NOMO-1 (cell line): ENCODE results near the gene PAQR4.
A peak's percentile ranks its signal among the peaks of the same experiment; 100 is the strongest.

Experiments
- DNase-seq, 2 experiments: peaks; one replicate each; lab custom pipeline; 2025; ENCODE audit not compliant: unreplicated experiment in 2 of 2; lab: John Stamatoyannopoulos, UW

The PAQR4 gene

DNA sequence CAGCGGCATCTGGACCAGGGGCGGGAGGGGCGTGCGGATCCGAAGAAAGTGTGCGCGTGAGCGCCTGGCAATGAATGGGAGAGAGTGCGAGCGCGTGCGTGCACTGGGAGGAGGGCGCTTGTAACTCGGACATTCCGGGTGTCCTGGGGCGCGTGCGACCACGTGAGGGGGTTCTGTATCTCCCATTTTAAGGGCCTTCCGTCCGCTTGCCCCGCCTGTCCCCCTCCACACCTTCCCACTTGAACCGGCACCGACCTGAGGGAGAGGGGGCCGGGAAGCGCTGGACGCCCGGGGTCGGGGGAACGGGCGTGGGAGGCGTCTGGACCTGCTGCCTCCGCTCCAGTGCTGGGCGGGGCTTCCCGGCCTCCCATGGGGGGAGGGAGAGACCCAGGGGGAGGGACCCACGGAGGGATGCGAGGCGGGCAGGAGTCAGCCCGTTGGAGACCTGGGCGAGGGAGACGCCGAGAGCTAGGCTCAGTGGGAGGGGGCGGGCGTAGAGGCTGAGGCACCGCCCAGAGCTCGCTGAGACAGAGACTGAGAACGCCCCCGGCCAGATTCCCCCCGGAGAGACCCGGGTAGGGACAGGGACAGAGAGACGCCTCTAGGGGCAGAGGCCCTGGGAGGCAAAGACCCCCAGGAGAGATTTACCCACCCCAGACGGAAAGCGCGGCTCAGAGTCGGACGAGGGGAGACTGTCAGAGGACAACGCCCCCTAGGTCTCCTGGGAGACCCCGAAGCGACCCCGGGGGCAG lies 5.2 kb upstream of the PAQR4 start, which contains the start of gene KREMEN2:
KREMEN2 (plus strand) TSS at position 553 of the 752 bp plus-strand sequence. CDS start 246 bp downstream, outside the sequence.
- peak in 1 of 2 experiments; percentile 28 for DNase-seq

- peak; percentile 77 to 88 for DNase-seq
Observed at GRCh38 chr16:2964475-2965336, 4.4 kb upstream of the PAQR4 start.

DNA sequence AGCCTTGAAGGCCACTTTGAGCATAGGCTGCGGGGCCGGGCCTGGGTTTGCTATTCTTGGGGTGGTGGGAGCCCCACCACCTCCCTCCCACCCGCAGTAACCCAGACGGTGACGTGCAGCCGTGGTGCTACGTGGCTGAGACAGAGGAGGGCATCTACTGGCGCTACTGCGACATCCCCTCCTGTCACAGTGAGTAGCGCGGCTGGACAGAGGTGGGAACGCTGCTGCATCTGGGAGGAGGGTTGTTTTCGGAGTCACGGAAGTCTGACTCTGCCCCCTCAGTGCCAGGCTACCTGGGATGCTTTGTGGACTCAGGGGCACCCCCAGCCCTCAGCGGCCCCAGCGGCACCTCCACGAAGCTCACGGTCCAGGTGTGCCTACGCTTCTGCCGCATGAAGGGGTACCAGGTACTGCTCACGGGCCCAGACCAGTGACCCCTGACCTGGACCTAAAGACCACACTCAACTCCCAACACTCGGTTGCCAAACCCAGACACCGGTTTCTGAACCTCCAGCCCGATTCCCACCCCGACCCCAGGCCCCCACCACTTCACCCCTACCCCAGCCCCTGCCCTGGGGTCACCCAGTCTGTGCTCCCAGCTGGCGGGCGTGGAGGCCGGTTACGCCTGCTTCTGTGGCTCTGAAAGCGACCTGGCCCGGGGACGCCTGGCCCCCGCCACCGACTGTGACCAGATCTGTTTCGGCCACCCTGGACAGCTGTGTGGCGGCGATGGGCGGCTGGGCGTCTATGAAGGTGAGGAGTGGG lies 2.9 kb upstream of the PAQR4 start:
- no peak for DNase-seq

DNA sequence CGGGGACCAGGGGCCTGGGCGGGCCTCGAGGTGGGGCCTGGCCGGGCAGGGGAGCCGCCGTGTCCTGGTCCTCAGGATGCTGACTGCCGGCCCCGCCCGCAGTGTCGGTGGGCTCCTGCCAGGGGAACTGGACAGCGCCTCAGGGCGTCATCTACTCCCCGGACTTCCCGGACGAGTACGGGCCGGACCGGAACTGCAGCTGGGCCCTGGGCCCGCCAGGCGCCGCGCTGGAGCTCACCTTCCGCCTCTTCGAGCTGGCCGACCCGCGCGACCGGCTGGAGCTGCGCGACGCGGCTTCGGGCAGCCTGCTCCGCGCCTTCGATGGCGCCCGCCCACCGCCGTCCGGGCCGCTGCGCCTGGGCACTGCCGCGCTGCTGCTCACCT lies 2.3 kb upstream of the PAQR4 start:
- no peak for DNase-seq

- DNase-seq: no peak
Observed at GRCh38 chr16:2967211-2967631, 1.9 kb upstream of the PAQR4 start.

- DNase-seq: no peak
Observed at GRCh38 chr16:2967721-2968161, 1.4 kb upstream of the PAQR4 start.

- peak; percentile 53 to 63 for DNase-seq
Observed at GRCh38 chr16:2968368-2968737, 795 bp upstream of the PAQR4 start.

GRCh38 chr16:2969545-2970521 lies 685 bp downstream of the PAQR4 start:
- DNase-seq: peak; percentile 75

GRCh38 chr16:2970563-2970962 lies 1.4 kb downstream of the PAQR4 start:
- DNase-seq: no peak

DNA sequence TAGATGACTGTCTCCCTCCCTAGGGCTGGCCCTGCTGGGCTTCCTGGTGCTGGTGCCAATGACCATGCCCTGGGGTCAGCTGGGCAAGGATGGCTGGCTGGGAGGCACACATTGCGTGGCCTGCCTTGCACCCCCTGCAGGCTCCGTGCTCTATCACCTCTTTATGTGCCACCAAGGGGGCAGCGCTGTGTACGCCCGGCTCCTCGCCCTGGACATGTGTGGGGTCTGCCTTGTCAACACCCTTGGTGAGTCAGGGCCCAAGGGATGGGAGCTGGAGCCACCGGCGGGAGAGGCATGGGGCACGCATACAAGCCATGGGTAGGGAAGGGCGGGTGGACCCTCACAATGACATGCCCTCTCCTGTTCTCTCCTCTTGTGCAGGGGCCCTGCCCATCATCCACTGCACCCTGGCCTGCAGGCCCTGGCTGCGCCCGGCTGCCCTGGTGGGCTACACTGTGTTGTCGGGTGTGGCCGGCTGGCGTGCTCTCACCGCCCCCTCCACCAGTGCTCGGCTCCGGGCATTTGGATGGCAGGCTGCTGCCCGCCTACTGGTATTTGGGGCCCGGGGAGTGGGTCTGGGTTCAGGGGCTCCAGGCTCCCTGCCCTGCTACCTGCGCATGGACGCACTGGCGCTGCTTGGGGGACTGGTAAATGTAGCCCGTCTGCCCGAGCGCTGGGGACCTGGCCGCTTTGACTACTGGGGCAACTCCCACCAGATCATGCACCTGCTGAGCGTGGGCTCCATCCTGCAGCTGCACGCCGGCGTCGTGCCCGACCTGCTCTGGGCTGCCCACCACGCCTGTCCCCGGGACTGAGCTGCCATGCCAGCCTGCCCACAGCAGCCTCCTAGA lies 2.2 kb downstream of the PAQR4 start:
- no peak for DNase-seq

DNA sequence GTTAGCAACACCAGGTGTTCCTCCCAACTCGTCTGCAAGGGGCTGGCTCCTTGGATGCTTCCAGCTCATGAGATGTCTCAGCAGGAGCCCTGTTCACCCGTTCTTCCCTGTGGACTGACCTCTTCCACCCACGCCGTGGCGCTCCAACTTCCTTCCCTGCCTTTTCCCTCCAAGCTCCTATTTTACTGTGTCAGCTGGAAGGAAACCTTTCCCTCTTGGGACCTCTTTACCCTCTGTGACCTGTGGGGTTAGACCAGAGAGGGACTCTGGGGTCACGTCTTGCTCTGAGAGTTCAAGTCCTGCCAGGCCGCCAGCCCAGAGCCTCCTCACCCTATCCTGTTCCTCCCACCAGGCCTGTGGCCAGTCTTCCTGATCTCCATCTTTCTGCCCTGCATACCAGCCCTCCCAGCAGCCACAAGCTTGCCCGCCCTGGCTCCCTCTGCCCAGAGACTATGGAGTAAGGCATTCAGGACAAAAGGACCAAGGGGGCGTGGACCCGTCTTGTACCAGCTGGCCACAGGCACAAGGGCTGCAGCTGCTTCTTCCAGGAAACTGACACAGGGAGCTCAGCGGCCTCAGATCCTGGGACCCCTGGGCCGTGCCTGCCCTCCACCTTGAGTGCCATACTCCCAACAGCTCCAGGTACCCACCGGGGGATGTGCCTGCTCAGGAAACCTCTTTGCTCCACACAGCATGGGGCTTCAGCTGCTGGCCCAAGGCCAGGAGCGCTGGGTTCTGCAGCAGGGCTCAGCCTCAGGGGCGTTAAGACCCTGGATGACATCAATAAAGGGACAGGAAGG lies 3.0 kb downstream of the PAQR4 start:
- no peak for DNase-seq

DNA sequence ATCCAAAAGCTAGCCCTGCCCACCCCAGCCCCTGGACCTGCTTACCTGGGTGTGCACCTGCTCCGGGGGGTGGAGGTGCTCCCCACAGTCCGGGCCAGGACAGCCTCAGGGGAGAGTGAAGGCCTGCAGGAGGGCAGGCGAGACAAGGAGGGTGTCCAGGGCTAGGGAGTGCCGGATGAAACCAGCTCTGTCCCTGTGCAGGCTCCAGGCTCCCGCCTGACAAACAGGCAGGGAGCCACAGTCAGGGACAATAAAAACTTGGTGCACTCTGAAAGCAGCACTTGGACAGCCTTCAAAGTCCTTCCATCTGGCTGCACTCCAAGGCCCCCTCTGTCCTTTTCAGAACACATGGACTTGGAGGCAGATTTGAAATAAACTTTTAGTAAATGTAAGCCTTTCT lies 3.9 kb downstream of the PAQR4 start:
- DNase-seq: no peak

- no peak for DNase-seq
Observed at GRCh38 chr16:2973605-2974318, 4.6 kb downstream of the PAQR4 start.

DNA sequence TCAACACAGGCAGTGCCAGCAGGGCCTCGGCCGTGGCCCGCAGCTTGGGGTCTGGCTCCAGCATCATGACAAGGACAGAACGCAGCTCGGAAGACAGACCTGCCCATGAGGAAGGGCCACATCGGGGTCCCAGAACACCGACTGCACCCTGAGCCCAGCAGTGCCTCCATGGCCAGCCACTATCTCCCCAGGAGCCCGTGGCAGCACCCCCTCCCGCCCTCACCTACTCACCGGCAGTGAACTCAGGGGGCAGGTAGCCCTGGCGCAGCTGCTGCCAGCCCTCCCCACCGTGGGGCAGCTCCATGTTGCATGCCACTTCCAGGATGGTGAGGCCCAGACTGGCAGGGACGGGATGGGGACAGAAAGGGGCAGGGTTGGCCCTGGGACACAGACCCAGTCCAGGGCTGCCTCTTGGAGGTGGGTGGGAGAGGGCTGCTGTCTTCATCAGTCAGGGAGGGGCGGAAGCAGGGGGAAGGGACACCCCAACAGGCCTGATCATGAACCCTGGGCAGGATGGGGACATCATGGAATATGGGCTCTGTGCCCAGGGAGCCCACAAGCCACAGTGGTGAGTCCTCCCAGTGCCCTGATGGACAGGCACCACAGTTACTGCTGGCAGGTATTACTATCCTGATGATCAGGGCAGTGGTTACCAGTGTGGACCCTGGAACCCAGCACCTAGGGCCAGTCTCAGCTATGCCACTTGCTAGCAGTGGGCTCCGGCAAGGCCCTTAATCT lies 5.3 kb downstream of the PAQR4 start:
- DNase-seq: no peak

DNA sequence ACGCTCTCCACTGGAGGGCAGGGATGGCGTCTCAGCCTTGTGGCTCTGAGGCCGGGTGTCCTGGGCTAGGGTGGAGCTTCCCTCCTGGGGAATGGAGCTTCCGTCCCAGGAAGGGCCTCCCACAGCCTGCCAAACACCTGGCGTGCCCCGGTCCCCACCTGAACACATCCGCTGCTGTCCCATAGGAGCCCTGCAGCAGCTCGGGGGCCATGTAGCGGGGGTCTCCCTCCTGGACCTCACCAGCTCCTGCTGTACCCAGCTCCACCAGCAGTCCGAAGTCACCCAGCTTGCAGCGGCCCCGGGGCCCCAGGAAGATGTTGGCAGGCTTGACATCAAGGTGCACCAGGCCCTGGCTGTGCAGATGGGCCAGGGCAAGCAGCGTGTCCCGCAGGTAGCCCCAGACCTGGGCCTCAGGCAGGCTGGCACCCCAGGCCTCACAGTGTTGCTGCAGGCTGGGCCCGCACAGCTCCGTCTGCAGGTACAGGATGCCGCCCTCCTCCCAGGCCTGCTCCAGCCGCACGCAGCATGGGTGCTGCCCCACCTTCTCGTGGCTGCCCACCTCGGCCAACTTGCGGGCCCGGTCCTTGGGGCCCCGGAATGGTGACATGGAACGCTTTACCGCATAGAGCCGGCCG lies 6.1 kb downstream of the PAQR4 start:
- DNase-seq: no peak

DNA sequence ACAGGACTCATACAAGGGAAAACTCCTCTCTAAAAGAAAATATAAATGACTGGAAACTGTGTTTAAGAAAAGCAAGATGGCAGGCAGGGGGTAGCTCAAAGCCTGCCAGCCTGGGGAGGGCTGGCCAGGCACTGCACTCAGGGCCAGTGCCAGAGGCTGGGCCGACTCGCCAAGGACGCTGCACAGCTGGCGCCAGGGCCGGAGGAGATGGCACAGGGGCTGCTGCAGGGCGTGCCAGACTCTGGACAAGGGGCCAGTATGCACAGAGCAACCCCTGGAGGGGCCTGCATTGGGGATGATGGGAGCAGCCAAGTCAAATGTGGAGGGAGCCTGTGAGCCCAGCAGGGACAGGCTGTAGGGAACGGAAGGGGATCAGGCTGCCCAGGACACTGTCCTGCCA lies 7.1 kb downstream of the PAQR4 start:
- no peak for DNase-seq
